ENCODE measurements around the gene NTF4. TPM values are rescaled to one million over a fixed set of nuclear protein-coding genes. Genes with fewer than 3 reads are reported as not detected.
"Not testable (repeated sequence)": the region's sequence is repeated elsewhere in the genome, so short reads cannot be mapped to it uniquely, and the experiment has no call there.

Gene NTF4
- polyA plus RNA-seq, 1 donor: 3.1 TPM

- DNase-seq: no peak
Measured at GRCh38 chr19:49022116-49022515, 42.5 kb downstream of the NTF4 start.

GRCh38 chr19:49020931-49021895, 43.4 kb downstream of the NTF4 start:
- DNase-seq: no peak

- no peak for DNase-seq
Measured at GRCh38 chr19:49020342-49020741, 44.3 kb downstream of the NTF4 start.

- DNase-seq: no peak
Measured at GRCh38 chr19:49019242-49019932, 45.2 kb downstream of the NTF4 start.

DNA sequence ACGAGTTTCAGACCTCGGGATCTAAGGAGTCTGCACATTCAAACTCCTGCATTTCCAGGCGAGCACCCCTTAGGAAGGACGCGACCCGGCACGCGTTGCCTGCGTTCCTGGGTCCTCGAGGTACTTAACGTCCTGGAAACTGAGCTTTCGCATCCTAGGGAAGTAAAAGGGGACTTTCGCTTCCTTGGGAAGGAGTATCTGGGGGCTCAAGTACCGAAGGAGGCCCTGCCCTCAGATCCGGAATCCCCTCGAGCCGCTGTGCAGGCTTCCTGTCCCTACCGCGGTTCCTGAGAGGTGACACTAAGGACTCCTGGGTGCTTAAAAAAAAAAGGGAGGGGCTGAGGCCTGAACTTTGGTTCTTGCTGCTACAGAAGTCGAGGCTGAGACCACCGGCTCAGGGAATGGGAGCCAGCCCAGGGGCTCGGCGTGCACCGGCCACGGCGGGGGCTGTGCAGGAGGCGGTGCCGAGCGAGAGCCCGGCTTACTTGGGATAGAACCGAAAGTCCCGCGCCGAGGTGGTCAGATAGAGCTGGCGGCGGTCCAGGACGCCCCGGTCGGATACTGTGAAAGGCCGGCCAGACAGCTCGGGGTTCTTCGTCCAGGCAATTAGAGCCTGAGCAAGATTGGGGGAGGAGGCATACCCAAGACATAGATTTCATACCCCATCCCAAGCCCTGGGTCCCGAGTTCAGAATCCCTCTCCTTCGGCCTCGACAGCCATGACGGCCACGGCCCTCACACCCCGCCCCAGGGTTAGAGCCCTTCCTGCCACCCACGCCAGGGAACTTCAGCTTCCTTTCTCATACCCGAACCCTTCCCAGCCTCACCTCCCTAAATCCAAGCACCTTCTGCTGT, 46.0 kb downstream of the NTF4 start:
- DNase-seq: not testable (repeated sequence)

- no peak for DNase-seq
Measured at GRCh38 chr19:49017666-49018351, 46.8 kb downstream of the NTF4 start.

GRCh38 chr19:49017041-49017665, 47.5 kb downstream of the NTF4 start, which contains the start of gene LHB:
Gene LHB (minus strand): TSS chr19:49017091. CDS start chr19:49017081, 10 bp downstream.
- no peak for DNase-seq

DNA sequence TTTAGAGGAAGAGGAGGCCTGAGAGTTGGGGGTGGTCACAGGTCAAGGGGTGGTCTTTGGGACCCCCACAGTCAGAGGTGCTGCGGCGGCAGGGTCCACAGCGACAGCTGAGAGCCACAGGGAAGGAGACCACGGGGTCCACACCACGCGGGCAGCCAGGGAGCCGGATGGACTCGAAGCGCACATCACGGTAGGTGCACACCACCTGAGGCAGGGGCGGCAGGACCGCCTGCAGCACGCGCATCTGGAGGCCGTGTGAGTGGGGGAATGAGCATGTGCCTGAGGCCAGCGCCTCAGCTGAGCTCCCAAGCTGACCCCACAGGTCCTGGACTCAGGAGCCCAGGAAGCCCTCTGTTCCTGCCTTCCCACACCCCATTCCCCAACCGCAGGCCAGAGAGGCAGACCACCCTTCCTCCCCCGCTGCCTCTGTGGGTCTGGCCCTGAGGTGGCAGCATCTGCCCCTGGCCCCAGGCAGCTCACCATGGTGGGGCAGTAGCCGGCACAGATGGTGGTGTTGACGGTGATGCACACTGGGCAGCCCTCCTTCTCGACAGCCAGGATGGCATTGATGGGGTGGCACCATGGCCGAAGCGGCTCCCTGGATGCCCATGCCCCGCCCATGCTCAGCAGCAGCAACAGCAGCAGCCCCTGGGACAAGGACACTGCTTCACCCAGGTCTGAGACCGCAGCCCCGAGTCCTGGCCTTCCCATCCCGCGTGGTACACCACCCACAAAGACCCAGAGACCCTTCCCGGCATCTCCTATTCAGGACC, 48.4 kb downstream of the NTF4 start:
- DNase-seq: no peak

- no peak for DNase-seq
Measured at GRCh38 chr19:49014870-49015255, 49.8 kb downstream of the NTF4 start.

- DNase-seq: no peak
Measured at GRCh38 chr19:49014123-49014869, 50.3 kb downstream of the NTF4 start.

DNA sequence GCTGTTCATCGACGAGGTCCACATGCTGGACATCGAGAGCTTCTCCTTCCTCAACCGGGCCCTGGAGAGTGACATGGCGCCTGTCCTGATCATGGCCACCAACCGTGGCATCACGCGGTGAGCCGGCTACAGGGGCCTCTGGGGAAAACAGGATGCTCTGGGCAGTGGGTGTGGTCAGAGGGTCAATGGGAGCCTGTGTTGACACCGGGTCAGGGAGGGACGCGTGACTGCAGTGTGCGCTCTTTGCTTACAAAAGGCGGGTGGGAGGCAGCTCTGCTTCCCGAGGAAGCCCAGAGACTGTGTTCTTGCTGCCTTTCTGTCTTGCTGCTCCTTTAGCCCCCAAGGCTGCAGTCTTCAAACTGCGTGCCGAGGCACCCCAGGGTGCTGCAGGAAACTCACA, 53.4 kb downstream of the NTF4 start:
- DNase-seq: no peak

Other genes starting within 250 kb of the NTF4 start
- 27.4 TPM for gene HSD17B14, start 228.3 kb downstream of the NTF4 start, polyA plus RNA-seq (ENCODE audit: insufficient read length)
- gene PLEKHA4, start 196.2 kb downstream of the NTF4 start, polyA plus RNA-seq (ENCODE audit: insufficient read length): 23.1 TPM
- gene PPP1R15A, start 192.4 kb downstream of the NTF4 start, polyA plus RNA-seq (ENCODE audit: insufficient read length): 33.8 TPM
- gene TULP2, start 166.1 kb downstream of the NTF4 start, polyA plus RNA-seq (ENCODE audit: insufficient read length): 1.6 TPM
- 238 TPM for gene NUCB1, start 164.5 kb downstream of the NTF4 start, polyA plus RNA-seq (ENCODE audit: insufficient read length)
- 4.6 TPM for gene DHDH, start 131.1 kb downstream of the NTF4 start, polyA plus RNA-seq (ENCODE audit: insufficient read length)
- gene BAX, start 109.9 kb downstream of the NTF4 start, polyA plus RNA-seq (ENCODE audit: insufficient read length): 64.5 TPM
- gene FTL, start 99.5 kb downstream of the NTF4 start, polyA plus RNA-seq (ENCODE audit: insufficient read length): 2,202 TPM
- gene GYS1, start 71.5 kb downstream of the NTF4 start, polyA plus RNA-seq (ENCODE audit: insufficient read length): 52.2 TPM
- 80.2 TPM for gene RUVBL2, start 70.9 kb downstream of the NTF4 start, polyA plus RNA-seq (ENCODE audit: insufficient read length)
- gene LHB, start 47.7 kb downstream of the NTF4 start, polyA plus RNA-seq (ENCODE audit: insufficient read length): 0.38 TPM
- gene CGB3, start 40.5 kb downstream of the NTF4 start, polyA plus RNA-seq (ENCODE audit: insufficient read length): not detected
- gene CGB2, start 32.9 kb downstream of the NTF4 start, polyA plus RNA-seq (ENCODE audit: insufficient read length): not detected
- not detected for gene CGB1, start 27.9 kb downstream of the NTF4 start, polyA plus RNA-seq (ENCODE audit: insufficient read length)
- not detected for gene CGB5, start 21.0 kb downstream of the NTF4 start, polyA plus RNA-seq (ENCODE audit: insufficient read length)
- gene CGB8, start 15.7 kb downstream of the NTF4 start, polyA plus RNA-seq (ENCODE audit: insufficient read length): not detected
- 0.78 TPM for gene CGB7, start 7.1 kb downstream of the NTF4 start, polyA plus RNA-seq (ENCODE audit: insufficient read length)
- 0.08 TPM for gene KCNA7, start 7.9 kb upstream of the NTF4 start, polyA plus RNA-seq (ENCODE audit: insufficient read length)
- 354 TPM for gene SNRNP70, start 20.6 kb upstream of the NTF4 start, polyA plus RNA-seq (ENCODE audit: insufficient read length)
- 5.6 TPM for gene LIN7B, start 49.6 kb upstream of the NTF4 start, polyA plus RNA-seq (ENCODE audit: insufficient read length)
- gene C19orf73, start 54.3 kb upstream of the NTF4 start, polyA plus RNA-seq (ENCODE audit: insufficient read length): 0.20 TPM
- gene PPFIA3, start 54.7 kb upstream of the NTF4 start, polyA plus RNA-seq (ENCODE audit: insufficient read length): 3.9 TPM
- 22.9 TPM for gene HRC, start 90.6 kb upstream of the NTF4 start, polyA plus RNA-seq (ENCODE audit: insufficient read length)
- gene TRPM4, start 93.0 kb upstream of the NTF4 start, polyA plus RNA-seq (ENCODE audit: insufficient read length): 29.4 TPM